Spinal cord (tissue), 10 donors: Measurements from ENCODE around the gene GUCD1. TPM values are rescaled to one million over a fixed set of nuclear protein-coding genes. Genes with fewer than 3 reads are reported as not detected.
"Not testable (repeated sequence)": the region's sequence is repeated elsewhere in the genome, so short reads cannot be mapped to it uniquely, and the experiment has no call there.

Source experiments
- DNase-seq, 6 donors: peaks; one replicate each; pipeline versions ENCODE4 v3.0.0 to v3.0.0-alpha.2; 2013 to 2015; ENCODE audit warnings: low spot score in 6 of 6, low read depth in 4 of 6
- H3K27ac ChIP-seq: one replicate; pipeline ENCODE4 v1.5.1; 2013; ENCODE audit warnings: low read depth, low read length, control low read depth
- H3K27me3 ChIP-seq: one replicate; pipeline ENCODE4 v1.6.1; 2013; ENCODE audit warnings: low read length; ENCODE audit not compliant: control insufficient read depth, insufficient read depth
- H3K36me3 ChIP-seq: one replicate; pipeline ENCODE4 v1.6.1; 2013; ENCODE audit warnings: low read length; ENCODE audit not compliant: control insufficient read depth, insufficient read depth
- H3K4me1 ChIP-seq: one replicate; pipeline ENCODE4 v1.6.1; 2013; ENCODE audit warnings: low read length; ENCODE audit not compliant: control insufficient read depth, insufficient read depth
- H3K4me3 ChIP-seq: one replicate; pipeline ENCODE4 v1.5.1; 2013; ENCODE audit warnings: low read depth, low read length, control low read depth
- H3K9me3 ChIP-seq: one replicate; pipeline ENCODE4 v1.6.1; 2013; ENCODE audit warnings: low read length; ENCODE audit not compliant: control insufficient read depth, insufficient read depth
- WGBS: methylation state at CpG from one replicate; pipeline ENCODE4 v1.1.5; 2013; ENCODE audit warnings: missing lambda C conversion rate; ENCODE audit not compliant: insufficient coverage; 5-methylcytosine and 5-hydroxymethylcytosine counted together
- polyA plus RNA-seq, 2 donors: library from polyadenylated mRNA; unstranded; fragments of 120-200 nt; gene quantifications; one replicate each; pipeline ENCODE4 v1.2.1, GENCODE V29; 2013; ENCODE audit not compliant: insufficient read length in 2 of 2
- total RNA-seq, 2 donors: library from RNA; depleted of rRNA in 1 of 2; stranded (reverse); fragments of 120-200 nt in 1 of 2; fragments of >200 nt in 1 of 2; gene quantifications; one replicate each; pipeline versions ENCODE4 v1.2.3 to v1.2.4, GENCODE V29; 2013 to 2014
- donor health status: healthy.

The GUCD1 gene
- total and polyA plus RNA-seq, 4 donors: 51.7 to 75.1 (median 58.0) TPM

DNA sequence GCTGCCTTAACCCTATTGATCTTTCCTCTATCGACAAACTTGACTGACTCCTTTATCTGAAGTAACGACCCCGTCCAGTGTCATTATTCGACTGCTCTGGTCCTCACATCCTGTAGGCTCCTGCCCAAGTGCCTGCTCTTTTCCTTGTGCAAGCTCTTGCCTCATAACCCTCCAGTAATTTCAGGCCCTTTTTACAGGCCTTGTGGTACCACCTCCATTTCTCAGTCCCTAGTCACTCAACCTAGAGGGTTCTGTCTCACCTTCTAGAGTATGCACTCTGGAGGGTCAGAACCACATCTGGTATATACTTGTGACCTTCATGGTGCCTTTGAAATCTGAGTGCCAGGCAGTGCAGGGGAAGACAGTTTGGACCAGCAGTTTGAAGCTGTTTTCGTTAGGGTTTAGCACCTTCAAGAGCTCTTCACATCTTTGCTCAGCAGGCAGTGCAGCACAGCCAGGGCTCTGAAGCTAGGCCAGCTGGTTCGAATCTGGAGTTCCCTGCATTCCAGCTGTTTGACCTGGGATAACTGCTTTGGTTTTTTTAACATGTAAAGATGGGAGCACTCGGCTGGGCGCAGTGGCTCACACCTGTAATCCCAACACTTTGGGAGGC, 12.1 kb upstream of the GUCD1 start:
- Histone ChIP-seq H3K4me1 (peaks cover 5% of the 10 kb centered on the region), H3K27me3 (no peaks in the 10 kb centered on the region), H3K27ac (no peak overlapping the region), H3K36me3 (peaks cover 62% of the 10 kb centered on the region), H3K9me3 (no peaks in the 10 kb centered on the region), H3K4me3 (no peak overlapping the region)
- DNase-seq: no peak
- 76% methylated on average over 8 of the region's 8 CpGs for WGBS

DNA sequence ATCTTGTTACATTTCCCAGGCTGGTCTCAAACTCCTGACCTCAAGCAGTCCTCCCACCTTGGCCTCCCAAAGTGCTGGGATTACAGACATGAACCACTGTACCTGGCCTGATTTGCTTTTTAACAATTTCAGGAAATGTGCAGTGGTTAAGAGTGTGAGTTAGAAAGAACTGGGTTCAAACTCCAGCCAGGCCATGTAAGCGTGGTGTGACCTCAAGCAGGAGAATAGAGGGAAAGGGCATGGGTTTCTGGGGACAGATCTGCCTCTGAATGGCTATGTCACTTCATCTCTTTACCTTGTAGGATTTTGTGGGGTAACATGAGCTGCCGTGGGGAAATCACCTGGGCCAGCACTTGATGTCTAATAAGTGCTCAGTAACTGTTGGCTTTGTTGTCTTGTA, 10.1 kb upstream of the GUCD1 start:
- DNase-seq: no peak
- H3K27me3 ChIP-seq: no peaks in the 10 kb centered on the region
- H3K4me1 ChIP-seq: peaks cover 5% of the 10 kb centered on the region
- H3K9me3 ChIP-seq: no peaks in the 10 kb centered on the region
- peaks cover 61% of the 10 kb centered on the region for H3K36me3 ChIP-seq
- H3K4me3 ChIP-seq: no peak overlapping the region
- 100% methylated on average over 2 of the region's 2 CpGs for WGBS
- no peak overlapping the region for H3K27ac ChIP-seq

DNA sequence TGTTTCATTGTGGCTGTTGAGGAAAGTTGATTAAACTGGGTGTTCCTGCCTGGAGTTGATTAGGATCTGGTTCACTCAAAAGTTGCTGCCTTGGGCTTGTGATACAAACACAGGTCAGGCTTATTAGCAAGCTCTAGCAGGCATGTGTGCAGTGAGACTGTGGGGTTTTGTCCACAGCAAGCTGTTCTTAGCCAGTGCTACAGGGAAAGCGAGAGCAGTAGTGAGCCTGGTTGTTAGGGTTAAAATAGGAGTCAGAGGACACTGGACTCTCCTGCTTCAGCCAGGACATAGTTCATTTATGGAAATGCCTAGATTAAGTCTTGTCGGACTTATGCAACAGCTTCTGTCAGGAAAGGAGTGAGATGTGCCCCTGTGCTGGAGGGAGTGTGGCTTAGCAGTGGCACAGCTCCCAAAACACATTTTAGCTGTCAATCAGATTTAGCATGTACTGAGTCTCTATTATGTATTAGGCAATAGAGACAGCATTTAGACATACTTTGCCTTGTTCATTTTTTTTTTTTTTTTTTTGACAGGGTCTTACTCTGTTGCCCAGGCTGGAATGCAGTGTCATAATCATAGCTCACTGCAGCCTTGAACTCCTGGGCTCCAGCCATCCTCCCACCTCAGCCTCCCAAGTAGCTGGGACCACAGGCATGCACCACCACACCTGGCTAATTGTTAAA, 9.6 kb upstream of the GUCD1 start:
- H3K36me3 ChIP-seq: peaks cover 62% of the 10 kb centered on the region
- H3K27ac ChIP-seq: no peak overlapping the region
- H3K4me1 ChIP-seq: peaks cover 5% of the 10 kb centered on the region
- DNase-seq: no peak
- no peak overlapping the region for H3K4me3 ChIP-seq
- H3K27me3 ChIP-seq: no peaks in the 10 kb centered on the region
- 93% methylated on average over 2 of the region's 2 CpGs for WGBS
- no peaks in the 10 kb centered on the region for H3K9me3 ChIP-seq

DNA sequence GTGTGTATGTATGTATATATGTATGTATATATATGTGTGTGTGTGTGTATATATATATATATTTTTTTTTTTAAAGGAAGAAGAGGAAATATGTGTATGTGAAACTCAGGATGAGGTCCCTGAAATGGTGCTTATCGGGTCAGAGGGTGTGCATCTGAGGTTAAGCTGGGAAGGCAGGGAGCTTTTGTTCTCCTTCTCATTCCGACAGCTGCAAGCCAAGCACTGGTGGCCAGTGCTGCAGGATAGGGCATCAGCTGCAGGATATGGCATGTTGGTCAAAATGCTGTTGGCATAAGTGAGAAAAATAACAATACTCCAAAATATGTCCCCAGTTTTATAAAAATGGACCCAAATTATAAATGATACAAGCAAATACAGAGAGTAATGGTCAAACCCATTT, 8.3 kb upstream of the GUCD1 start:
- H3K27ac ChIP-seq: no peak overlapping the region
- H3K36me3 ChIP-seq: peaks cover 63% of the 10 kb centered on the region
- H3K27me3 ChIP-seq: no peaks in the 10 kb centered on the region
- H3K4me1 ChIP-seq: peaks cover 5% of the 10 kb centered on the region
- WGBS: 89% methylated on average over 1 of the region's 2 CpGs
- no peak for DNase-seq
- H3K4me3 ChIP-seq: no peak overlapping the region
- H3K9me3 ChIP-seq: no peaks in the 10 kb centered on the region

DNA sequence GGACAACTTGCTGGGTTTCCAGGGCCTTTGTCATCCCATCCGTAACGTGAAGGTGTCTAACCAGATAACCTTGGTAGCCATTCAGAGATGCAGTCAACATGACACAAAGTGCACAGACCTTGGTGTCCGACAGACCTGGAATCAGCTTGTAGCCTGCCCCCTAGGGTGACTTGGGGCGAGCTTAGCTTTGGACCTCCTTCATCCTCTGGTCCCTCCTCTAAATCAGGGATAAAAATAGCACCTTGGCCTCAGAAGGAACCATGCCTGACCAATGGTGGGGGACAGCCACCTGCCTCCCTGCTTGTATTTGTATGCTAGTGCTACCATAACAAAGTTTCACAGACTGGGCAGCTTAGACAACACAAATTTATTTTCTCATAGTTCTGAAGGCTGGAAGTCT, 4.5 kb upstream of the GUCD1 start:
- peaks cover 43% of the 10 kb centered on the region for H3K36me3 ChIP-seq
- no peak for DNase-seq
- WGBS: 89% methylated on average over 4 of the region's 4 CpGs
- no peak overlapping the region for H3K4me3 ChIP-seq
- peaks cover 2% of the 10 kb centered on the region for H3K4me1 ChIP-seq
- no peak overlapping the region for H3K27ac ChIP-seq
- H3K9me3 ChIP-seq: no peaks in the 10 kb centered on the region
- H3K27me3 ChIP-seq: no peaks in the 10 kb centered on the region

DNA sequence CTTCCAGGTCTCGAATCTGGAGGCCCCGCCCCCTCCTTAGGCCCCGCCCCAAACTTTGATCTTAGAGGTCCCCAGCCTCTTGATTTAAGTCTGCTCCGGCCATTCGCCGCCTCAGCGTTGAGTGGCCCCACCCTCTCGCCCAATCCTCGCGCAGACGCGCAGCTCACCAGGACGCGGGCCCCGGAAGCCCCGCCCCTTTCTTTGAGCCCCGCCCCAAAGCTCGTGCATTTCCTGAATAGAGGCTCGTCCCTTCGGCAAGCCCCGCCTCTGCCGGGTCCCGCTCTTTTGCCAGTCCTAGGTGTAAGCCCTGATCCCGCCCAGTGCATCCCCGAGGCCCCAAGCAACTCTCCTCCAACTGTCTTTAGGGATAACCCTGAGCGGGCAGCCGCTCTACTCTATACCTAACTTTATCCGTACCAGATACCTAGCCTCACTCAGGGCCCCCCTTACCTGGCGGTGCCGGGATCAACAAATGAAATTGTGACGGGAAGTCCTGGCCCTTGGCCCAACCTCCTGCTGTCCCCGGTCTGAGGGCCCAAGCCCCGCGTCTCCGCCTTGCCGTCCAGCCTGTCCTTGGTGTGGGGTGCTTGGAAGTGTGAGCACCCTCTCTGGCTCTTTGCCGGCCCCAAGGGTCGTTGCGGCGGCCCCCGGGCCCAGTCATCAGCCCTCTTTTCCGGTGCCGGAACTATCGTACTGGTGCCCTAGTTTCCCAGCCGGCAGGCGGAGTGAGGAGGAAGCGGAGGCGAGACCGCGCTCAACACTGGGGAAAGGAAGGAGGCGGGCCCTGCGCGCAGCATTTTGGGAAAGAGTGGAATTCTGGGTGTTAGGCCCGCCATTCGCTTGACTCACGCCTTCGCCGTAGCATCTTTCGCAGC, 464 bp upstream of the GUCD1 start, which contains the start of gene SNRPD3:
TSS of gene SNRPD3 (plus strand) at position 835 of the 875 bp plus-strand sequence. CDS start 1,676 bp downstream, outside the sequence.
- Histone ChIP-seq H3K4me1 (peaks cover 30% of the 10 kb centered on the region), H3K4me3 (peak within 1 kb of the TSS; percentile 81), H3K27me3 (no peaks in the 10 kb centered on the region), H3K9me3 (no peaks in the 10 kb centered on the region), H3K36me3 (peaks cover 32% of the 10 kb centered on the region), H3K27ac (peak within 1 kb of the TSS; percentile 99)
- DNase-seq: peak; percentile 94 to 100 (median 98)
- 0% methylated on average over 58 of the region's 59 CpGs for WGBS

DNA sequence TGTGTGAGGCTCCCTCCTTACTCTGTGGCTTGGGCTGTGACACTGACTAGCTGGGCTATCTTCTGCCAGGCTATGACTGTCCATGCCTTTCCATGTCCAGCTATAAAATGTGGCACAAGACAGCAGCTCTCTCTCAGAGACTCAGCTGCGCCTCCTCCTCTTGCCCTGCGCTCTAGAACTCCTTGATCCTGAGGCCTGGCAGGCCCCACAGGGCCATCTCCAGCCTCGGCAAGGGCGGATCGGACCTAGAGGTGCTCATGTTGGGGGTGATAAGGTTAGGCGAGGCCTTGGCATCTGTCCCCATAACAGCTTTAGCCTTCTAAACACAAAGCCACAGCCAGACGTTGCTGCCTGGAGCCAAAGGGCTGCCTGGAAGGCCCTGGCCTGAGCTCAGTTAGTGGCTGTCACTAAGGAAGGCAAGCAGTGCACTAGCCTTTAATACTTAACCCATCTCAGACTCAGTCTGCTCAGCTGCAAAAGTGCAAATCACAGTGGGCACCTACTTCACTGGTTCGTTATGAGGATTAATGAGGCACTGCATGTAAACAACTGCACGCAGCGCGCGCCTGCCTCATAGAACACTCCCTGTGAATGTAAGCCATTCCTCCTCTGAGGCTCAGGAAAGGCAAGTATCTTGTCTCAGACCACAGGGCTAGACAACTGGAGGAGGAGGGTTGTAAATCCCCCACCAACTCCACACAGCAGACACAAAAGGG, 1.2 kb downstream of the GUCD1 start:
- no peaks in the 10 kb centered on the region for H3K27me3 ChIP-seq
- peak overlapping the region; percentile 87 for H3K27ac ChIP-seq
- peaks cover 30% of the 10 kb centered on the region for H3K4me1 ChIP-seq
- H3K4me3 ChIP-seq: peak overlapping the region; percentile 81
- peaks cover 34% of the 10 kb centered on the region for H3K36me3 ChIP-seq
- DNase-seq: peak in 3 of 6 donors; percentile 9 to 67 (median 10)
- H3K9me3 ChIP-seq: no peaks in the 10 kb centered on the region
- 19% methylated on average over 6 of the region's 12 CpGs for WGBS

DNA sequence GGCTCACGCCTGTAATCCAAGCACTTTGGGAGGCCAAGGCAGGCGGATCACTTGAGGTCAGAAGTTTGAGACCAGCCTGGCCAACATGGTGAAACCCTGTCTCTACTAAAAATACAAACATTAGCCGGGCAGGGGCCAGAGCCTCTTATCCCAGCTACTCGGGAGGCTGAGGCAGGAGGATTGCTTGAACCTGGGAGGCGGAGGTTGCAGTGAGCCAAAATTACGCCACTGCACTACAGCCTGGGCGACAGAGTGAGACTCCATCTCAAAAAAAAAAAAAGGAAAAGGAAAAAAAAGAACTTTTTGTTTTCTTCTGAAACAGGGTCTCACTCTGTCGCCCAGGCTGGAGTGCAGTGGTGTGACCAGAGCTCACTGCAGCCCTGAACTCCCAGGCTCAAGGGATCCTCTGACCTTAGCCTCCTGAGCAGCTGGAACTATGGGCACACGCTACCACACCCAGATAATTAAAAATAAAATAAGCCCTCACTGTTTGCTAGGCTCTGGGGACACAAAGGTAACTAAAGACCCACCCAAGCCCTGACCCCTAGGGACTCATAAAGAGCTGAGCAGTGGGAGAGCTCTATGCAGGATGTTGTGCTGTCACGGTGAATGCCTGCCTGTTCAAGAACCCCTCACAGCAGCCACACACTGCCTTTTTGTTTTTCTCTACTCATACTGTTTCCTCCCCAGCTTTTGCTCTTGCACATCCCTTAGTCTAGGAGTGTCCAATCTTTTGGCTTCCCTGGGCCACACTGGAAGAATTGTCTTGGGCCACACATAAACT, 2.2 kb downstream of the GUCD1 start:
- not testable (repeated sequence) for H3K4me3 ChIP-seq, H3K27me3 ChIP-seq, H3K9me3 ChIP-seq
- Histone ChIP-seq H3K36me3 (peaks cover 37% of the 10 kb centered on the region), H3K4me1 (peaks cover 30% of the 10 kb centered on the region), H3K27ac (peak overlapping the region; percentile 22)
- 83% methylated on average over 9 of the region's 10 CpGs for WGBS
- peak in 2 of 6 donors; percentile 3 to 23 for DNase-seq
